IMR-90 (cell line): Measurements from ENCODE around the gene KIAA1586.
"Not testable (repeated sequence)": the region's sequence is repeated elsewhere in the genome, so short reads cannot be mapped to it uniquely, and the experiment has no call there.

ENCODE experiments used
- BHLHE40 ChIP-seq: fragments of 150-350 bp; IDR thresholded peaks from 2 replicates; pipeline ENCODE4 v1.6.1; 2016; ENCODE audit warnings: mild to moderate bottlenecking, low read depth, low read length
- CEBPB ChIP-seq: IDR thresholded peaks from 2 replicates; pipeline ENCODE4 v1.6.1; 2012; ENCODE audit warnings: low read depth, low read length, improper control_type of control experiment
- CHD1 ChIP-seq: IDR thresholded peaks from 2 replicates; pipeline ENCODE4 v1.6.1; 2012; ENCODE audit warnings: low read depth, low read length, improper control_type of control experiment
- CTCF ChIP-seq: conservative IDR thresholded peaks from 2 replicates; pipeline ENCODE4 v1.5.1; 2012; ENCODE audit warnings: mild to moderate bottlenecking, low read depth, low read length, improper control_type of control experiment
- FOS ChIP-seq: fragments of 150-350 bp; IDR thresholded peaks from 2 replicates; pipeline ENCODE4 v1.6.1; 2016; ENCODE audit warnings: low read depth, low read length
- MAFK ChIP-seq: IDR thresholded peaks from 2 replicates; pipeline ENCODE4 v1.6.1; 2012; ENCODE audit warnings: low read depth, low read length, improper control_type of control experiment
- MAZ ChIP-seq: IDR thresholded peaks from 2 replicates; pipeline ENCODE4 v1.6.1; 2012; ENCODE audit warnings: low read depth, mild to moderate bottlenecking, low read length, improper control_type of control experiment, moderate library complexity, borderline replicate concordance
- MXI1 ChIP-seq: IDR thresholded peaks from 2 replicates; pipeline ENCODE4 v1.6.1; 2012; ENCODE audit warnings: low read depth, mild to moderate bottlenecking, low read length, moderate library complexity, borderline replicate concordance
- POLR2A ChIP-seq: IDR thresholded peaks from 2 replicates; pipeline ENCODE4 v1.6.1; 2012; ENCODE audit warnings: mild to moderate bottlenecking, low read depth, low read length
- RAD21 ChIP-seq: IDR thresholded peaks from 2 replicates; pipeline ENCODE4 v1.6.1; 2012; ENCODE audit warnings: low read length, improper control_type of control experiment
- RFX5 ChIP-seq: IDR thresholded peaks from 2 replicates; pipeline ENCODE4 v1.8.0; 2012; ENCODE audit warnings: low read depth, mild to moderate bottlenecking, low read length, moderate library complexity
- SMC3 ChIP-seq: fragments of 150-350 bp; IDR thresholded peaks from 2 replicates; pipeline ENCODE4 v1.6.1; 2016; ENCODE audit warnings: low read depth, mild to moderate bottlenecking, antibody characterized with exemption, low read length, moderate library complexity
- USF2 ChIP-seq: fragments of 150-350 bp; IDR thresholded peaks from 2 replicates; pipeline ENCODE4 v1.6.1; 2017; ENCODE audit warnings: mild to moderate bottlenecking, antibody characterized with exemption, low read length, low read depth
- TF ChIP-seq, protein P1 (sequence below): fragments of 150-350 bp; IDR thresholded peaks from 2 replicates; pipeline ENCODE4 v1.6.1; 2016; ENCODE audit warnings: low read depth, mild to moderate bottlenecking, low read length, moderate library complexity, borderline replicate concordance

- not testable (repeated sequence) for TF ChIP-seq CTCF, RAD21, POLR2A, USF2, MAZ, MXI1, MAFK, FOS, RFX5, CEBPB, BHLHE40, CHD1, SMC3
- TF ChIP-seq, protein P1, sequence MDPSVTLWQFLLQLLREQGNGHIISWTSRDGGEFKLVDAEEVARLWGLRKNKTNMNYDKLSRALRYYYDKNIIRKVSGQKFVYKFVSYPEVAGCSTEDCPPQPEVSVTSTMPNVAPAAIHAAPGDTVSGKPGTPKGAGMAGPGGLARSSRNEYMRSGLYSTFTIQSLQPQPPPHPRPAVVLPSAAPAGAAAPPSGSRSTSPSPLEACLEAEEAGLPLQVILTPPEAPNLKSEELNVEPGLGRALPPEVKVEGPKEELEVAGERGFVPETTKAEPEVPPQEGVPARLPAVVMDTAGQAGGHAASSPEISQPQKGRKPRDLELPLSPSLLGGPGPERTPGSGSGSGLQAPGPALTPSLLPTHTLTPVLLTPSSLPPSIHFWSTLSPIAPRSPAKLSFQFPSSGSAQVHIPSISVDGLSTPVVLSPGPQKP: not testable (repeated sequence)
Measured at GRCh38 chr6:57044061-57044460, 2.4 kb upstream of the KIAA1586 start.
